Endothelial cell of umbilical vein (primary cell): ENCODE results near the gene KHSRP. TPM values are rescaled to one million over a fixed set of nuclear protein-coding genes. Genes with fewer than 3 reads are reported as not detected.
"Not testable (repeated sequence)": the region's sequence is repeated elsewhere in the genome, so short reads cannot be mapped to it uniquely, and the experiment has no call there.

Experiments
- BruUV-seq: library from RNA; stranded (reverse); fragments of 400-500 nt; replicated peaks from 2 replicates; lab custom pipeline; 2021; lab: Mats Ljungman, UMichigan
- CTCF ChIA-PET: fragments of 300-600, 350-600 bp; sonication (Branson Sonifier 250); formaldehyde crosslinking; loops from one replicate; lab custom pipeline; 2021; ENCODE audit warnings: antibody characterized with exemption, inconsistent platforms; lab: Charles Lee
- POLR2A ChIA-PET: fragments of 300-600, 350-600 bp; sonication (Branson Sonifier 250); formaldehyde crosslinking; loops from one replicate; lab custom pipeline; 2021; ENCODE audit warnings: antibody characterized with exemption, inconsistent platforms; lab: Charles Lee
- DNase-seq: peaks from one replicate; pipeline ENCODE4 v3.0.0-alpha.2; 2011; ENCODE audit warnings: low read depth, low spot score
- FAIRE-seq: peaks from 2 replicates; lab custom pipeline; 2011; peaks lifted over from hg19 to GRCh38; lab: Jason Lieb, UNC
- H2AFZ ChIP-seq: 2 replicates; pipeline ENCODE4 v1.6.0; 2012; ENCODE audit warnings: low read depth, low read length, control low read depth, inconsistent platforms
- H3K27ac ChIP-seq: 2 replicates; pipeline ENCODE4 v1.5.1; 2011; ENCODE audit warnings: low read depth, mild to moderate bottlenecking, control low read depth, low read length, moderate library complexity; ENCODE audit not compliant: insufficient read depth
- H3K27me3 ChIP-seq, 2 experiments: 2 replicates each; pipeline versions ENCODE4 v1.6.0 to v1.6.1; 2011; ENCODE audit warnings: low read length in 2 of 2, mixed read lengths in 1 of 2; ENCODE audit not compliant: control insufficient read depth in 2 of 2, insufficient read depth in 2 of 2
- H3K36me3 ChIP-seq, 2 experiments: 2 replicates in 1 of 2; 3 replicates in 1 of 2; pipeline ENCODE4 v1.5.1; 2011; ENCODE audit warnings: low read length in 2 of 2, mild to moderate bottlenecking in 1 of 2, moderate library complexity in 1 of 2; ENCODE audit not compliant: control insufficient read depth in 2 of 2, insufficient read depth in 2 of 2; ENCODE audit errors: extremely low read depth in 1 of 2
- H3K4me1 ChIP-seq: 3 replicates; pipeline ENCODE4 v1.5.1; 2011; ENCODE audit warnings: mild to moderate bottlenecking, low read length; ENCODE audit not compliant: control insufficient read depth, insufficient read depth; ENCODE audit errors: extremely low read depth
- H3K4me2 ChIP-seq: 2 replicates; pipeline ENCODE4 v1.6.1; 2011; ENCODE audit warnings: low read length, control low read depth, mixed read lengths; ENCODE audit not compliant: insufficient read depth
- H3K4me3 ChIP-seq, 3 experiments: fragments of 200-600 bp in 1 of 3; sonication (generic), shearing (Covaris generic) in 1 of 3; replicated peaks in 1 of 3; 2 replicates each; pipeline ENCODE4 v1.5.1; 2011 to 2016; ENCODE audit warnings: control low read depth in 3 of 3, low read length in 3 of 3, mild to moderate bottlenecking in 2 of 3, inconsistent platforms in 1 of 3, low read depth in 1 of 3, moderate library complexity in 1 of 3; ENCODE audit not compliant: insufficient read depth in 1 of 3
- H3K79me2 ChIP-seq: 2 replicates; pipeline ENCODE4 v1.6.0; 2012; ENCODE audit warnings: low read length, inconsistent platforms; ENCODE audit not compliant: control insufficient read depth, insufficient read depth
- H3K9ac ChIP-seq: replicated peaks from 2 replicates; pipeline ENCODE3; 2011; ENCODE audit warnings: low read length, control low read depth; ENCODE audit not compliant: insufficient read depth; ENCODE audit errors: extremely low read depth
- H3K9me1 ChIP-seq: replicated peaks from 3 replicates; pipeline ENCODE4 v1.6.0; 2011; ENCODE audit warnings: mild to moderate bottlenecking, low read length; ENCODE audit not compliant: control insufficient read depth, insufficient read depth; ENCODE audit errors: extremely low read depth
- H3K9me3 ChIP-seq: replicated peaks from 2 replicates; pipeline ENCODE4 v1.5.1; 2012; ENCODE audit warnings: low read length, inconsistent platforms; ENCODE audit not compliant: control insufficient read depth, insufficient read depth
- H4K20me1 ChIP-seq: replicated peaks from 2 replicates; pipeline ENCODE3; 2011; ENCODE audit warnings: mild to moderate bottlenecking, low read length; ENCODE audit not compliant: control insufficient read depth, insufficient read depth; ENCODE audit errors: extremely low read depth
- CTCF ChIP-seq, 2 donors: IDR thresholded peaks; 1 replicate in 1 of 2; 2 replicates in 1 of 2; pipeline ENCODE4 v1.5.1; 2011; ENCODE audit warnings: low read length in 2 of 2, mild to moderate bottlenecking in 2 of 2, moderate library complexity in 2 of 2, control low read depth in 1 of 2, inconsistent platforms in 1 of 2, low read depth in 1 of 2; ENCODE audit not compliant: insufficient read depth in 1 of 2; ENCODE audit errors: extremely low read depth in 1 of 2
- EZH2 ChIP-seq: IDR thresholded peaks from 2 replicates; pipeline ENCODE4 v1.6.1; 2012; ENCODE audit warnings: borderline replicate concordance, low read depth, mild to moderate bottlenecking, moderate library complexity, low read length, inconsistent platforms; ENCODE audit not compliant: severe bottlenecking
- FOS ChIP-seq: IDR thresholded peaks from 2 replicates; pipeline ENCODE4 v1.6.1; 2011; ENCODE audit warnings: mild to moderate bottlenecking, low read length, moderate library complexity, borderline replicate concordance; ENCODE audit not compliant: insufficient read depth
- GATA2 ChIP-seq: IDR thresholded peaks from 2 replicates; pipeline ENCODE4 v1.7.0; 2011; ENCODE audit warnings: low read depth, mild to moderate bottlenecking, moderate library complexity, mixed read lengths, low read length; ENCODE audit not compliant: insufficient read length, insufficient read depth
- JUN ChIP-seq: IDR thresholded peaks from 2 replicates; pipeline ENCODE4 v1.6.1; 2011; ENCODE audit warnings: borderline replicate concordance, low read depth; ENCODE audit not compliant: insufficient read length, insufficient read depth
- MYC ChIP-seq: IDR thresholded peaks from one replicate; pipeline ENCODE4 v1.6.1; 2011; ENCODE audit warnings: mild to moderate bottlenecking, low read depth, low read length
- POLR2A ChIP-seq: IDR thresholded peaks from 2 replicates; pipeline ENCODE4 v1.6.1; 2012; ENCODE audit warnings: low read depth, mild to moderate bottlenecking, control low read depth, low read length
- POLR2AphosphoS5 ChIP-seq: IDR thresholded peaks from 2 replicates; pipeline ENCODE4 v1.6.1; 2012; ENCODE audit warnings: low read depth, mild to moderate bottlenecking, control low read depth, low read length, moderate library complexity; ENCODE audit not compliant: insufficient read depth
- dilution Hi-C: fragments of 300-500 bp; cut with MboI; formaldehyde crosslinking; loops from one replicate; pipeline ENCODE4 v1.15.0; 2019; ENCODE audit warnings: low sequenced_read_pairs; ENCODE audit not compliant: extremely low pct_ligation_motif_present
- intact Hi-C: fragments of 100-400 bp; cut with micrococcal nuclease; formaldehyde crosslinking; loops from one replicate; pipeline ENCODE4 v1.10.0; 2022
- polyA plus RNA-seq, 4 experiments: library from polyadenylated mRNA; depleted of rRNA in 3 of 4; stranded (reverse) in 3 of 4; unstranded in 1 of 4; fragments of >200 nt; gene quantifications; 2 replicates each; pipeline versions ENCODE4 v1.2.1 to v1.2.3, GENCODE V29; 2011 to 2012; ENCODE audit warnings: missing spikeins in 1 of 4
- total RNA-seq: library from RNA; stranded (reverse); gene quantifications from 2 replicates; pipeline ENCODE4 v1.2.3, GENCODE V29; 2021
- TF ChIP-seq, protein P1 (sequence below): IDR thresholded peaks from 2 replicates; pipeline ENCODE4 v1.6.1; 2011; ENCODE audit not compliant: insufficient read depth, insufficient read length

Gene KHSRP
- total and polyA plus RNA-seq, 2 donors (not counting 3 experiments of a cell fraction or from before 2014, with no cell fraction given): 98.3 to 372 TPM

DNA sequence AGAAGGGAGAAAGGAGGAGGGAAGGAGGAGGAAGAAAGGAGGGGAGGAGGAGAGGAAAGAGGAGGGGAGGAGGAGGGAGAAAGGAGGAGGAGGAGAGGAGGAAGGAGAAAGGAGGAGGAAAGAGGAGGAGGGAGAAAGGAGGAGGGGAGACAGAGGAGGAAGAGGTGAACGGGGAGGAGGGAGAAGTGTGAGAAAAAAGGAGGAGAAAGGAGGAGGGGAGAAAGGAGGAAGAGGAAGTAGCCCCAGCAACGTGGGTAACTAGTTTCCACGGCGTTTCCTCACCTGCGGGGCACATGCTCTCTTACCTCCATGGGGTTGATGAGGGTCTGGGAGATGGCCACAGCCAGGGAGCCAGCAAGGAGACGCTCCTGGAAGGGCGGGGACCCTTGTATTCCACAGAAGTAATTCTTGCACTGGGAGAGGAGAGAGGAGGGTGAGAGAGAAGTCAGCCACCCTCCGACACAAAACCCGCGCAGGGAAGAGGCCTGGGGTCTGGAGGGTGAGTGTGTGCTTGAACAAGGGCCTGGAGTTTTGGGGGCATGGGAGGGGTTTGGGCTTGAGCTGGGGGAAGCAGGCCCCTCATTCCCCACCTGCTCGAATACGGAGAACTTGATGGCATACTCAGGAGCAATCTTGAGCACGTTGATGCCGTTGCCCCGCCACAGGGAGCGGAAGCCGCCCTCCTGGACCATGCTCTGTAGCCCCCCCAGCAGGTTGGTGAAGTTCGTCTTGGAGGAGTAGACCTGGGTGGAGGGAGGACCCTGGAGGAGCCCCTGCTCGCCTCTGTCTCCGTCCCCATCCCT, 5.0 kb upstream of the KHSRP start:
- TF ChIP-seq, protein P1, sequence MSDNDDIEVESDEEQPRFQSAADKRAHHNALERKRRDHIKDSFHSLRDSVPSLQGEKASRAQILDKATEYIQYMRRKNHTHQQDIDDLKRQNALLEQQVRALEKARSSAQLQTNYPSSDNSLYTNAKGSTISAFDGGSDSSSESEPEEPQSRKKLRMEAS: no peak
- no peak for TF ChIP-seq EZH2
- no peak for TF ChIP-seq POLR2AphosphoS5
- no peak for TF ChIP-seq MYC
- TF ChIP-seq CTCF (IDR thresholded peaks at IDR 0.05; ENCODE audit: extremely low read depth in 1 of 2, insufficient read depth in 1 of 2, low read depth in 1 of 2, low read length in 2 of 2): no peak
- no peak for TF ChIP-seq FOS
- no peak for TF ChIP-seq GATA2
- no peak for TF ChIP-seq JUN
- no peak for TF ChIP-seq POLR2A
- no peak for DNase-seq
- Histone ChIP-seq H4K20me1 (no peaks in the 10 kb centered on the region), H3K4me3 (no peak overlapping the region), H3K9ac (no peak overlapping the region), H2AFZ (no peak overlapping the region), H3K79me2 (no peaks in the 10 kb centered on the region), H3K4me2 (no peak overlapping the region), H3K27ac (no peak overlapping the region), H3K9me1 (no peaks in the 10 kb centered on the region), H3K9me3 (no peaks in the 10 kb centered on the region), H3K36me3 (no peaks in the 10 kb centered on the region), H3K27me3 (no peaks in the 10 kb centered on the region), H3K4me1 (no peaks in the 10 kb centered on the region)
- ChIA-PET CTCF (no interaction called here), POLR2A (no interaction called here)
- BruUV-seq: no TSS peak
- FAIRE-seq: no peak
- dilution Hi-C loops (no loop called here), intact Hi-C loops (loop anchor here (10.0 kb wide), 2 partner anchors 265 to 305 kb away; partner anchors contain the start of genes GPR108 and TRIP10)

GRCh38 chr19:6428692-6429418, 4.2 kb upstream of the KHSRP start:
- H3K9me3 ChIP-seq, H3K27me3 ChIP-seq, H3K4me2 ChIP-seq, H3K9ac ChIP-seq, H3K79me2 ChIP-seq, H3K36me3 ChIP-seq, H4K20me1 ChIP-seq, H3K27ac ChIP-seq, CTCF ChIA-PET, H3K9me1 ChIP-seq, dilution Hi-C loops, BruUV-seq, H3K4me1 ChIP-seq, DNase-seq, FAIRE-seq, H3K4me3 ChIP-seq, POLR2A ChIA-PET, H2AFZ ChIP-seq: not testable (repeated sequence)
- intact Hi-C loops: loop anchor here (10.0 kb wide), 2 partner anchors 264 to 306 kb away; partner anchors contain the start of genes GPR108 and TRIP10
